A549 (cell line): ENCODE data around the gene PTPRN2.

Experiments used
- CHD2 ChIP-seq: fragments of 150-350 bp; IDR thresholded peaks from 2 replicates; pipeline ENCODE4 v1.6.1; 2014; ENCODE audit warnings: low read length; ENCODE audit not compliant: partially characterized antibody
- CTCF ChIP-seq: fragments of >200 bp; sonication (Bioruptor Twin); formaldehyde crosslinking; IDR thresholded peaks from 3 replicates; pipeline ENCODE4 v1.5.1; 2016
- JUNB ChIP-seq: fragments of >200 bp; sonication (Bioruptor Twin); formaldehyde crosslinking; IDR thresholded peaks from 2 replicates; pipeline ENCODE4 v1.6.1; 2016
- MAX ChIP-seq: IDR thresholded peaks from 2 replicates; pipeline ENCODE4 v1.6.1; 2012
- MYC ChIP-seq: IDR thresholded peaks from 2 replicates; pipeline ENCODE4 v1.6.1; 2012; ENCODE audit warnings: mild to moderate bottlenecking, inconsistent platforms, low read length, improper control_type of control experiment, borderline replicate concordance
- PBX3 ChIP-seq: IDR thresholded peaks from 2 replicates; pipeline ENCODE4 v1.6.1; 2012
- POLR2A ChIP-seq: IDR thresholded peaks from 2 replicates; pipeline ENCODE4 v1.6.1; 2012; ENCODE audit warnings: mild to moderate bottlenecking, low read length
- USF2 ChIP-seq: fragments of 450-650 bp; IDR thresholded peaks from 2 replicates; pipeline ENCODE4 v1.6.1; 2014; ENCODE audit warnings: antibody characterized with exemption

GRCh38 chr7:158502068-158502750 lies 85.4 kb downstream of the PTPRN2 start:
- TF ChIP-seq CHD2, result no peak
- TF ChIP-seq CTCF, result no peak
- TF ChIP-seq JUNB, result no peak
- no peak for TF ChIP-seq USF2
- TF ChIP-seq POLR2A, result no peak
- no peak for TF ChIP-seq MAX
- no peak for TF ChIP-seq MYC
- TF ChIP-seq PBX3, result no peak
